IMR-90 (cell line): ENCODE results near the gene TFAP2A. TPM values are rescaled to one million over a fixed set of nuclear protein-coding genes. Genes with fewer than 3 reads are reported as not detected.
A peak's percentile ranks its signal among the peaks of the same experiment; 100 is the strongest.

Experiments
- ATAC-seq: fragments of 200-7000 bp; cut with Tn5 transposase; 2 replicates; pipeline ENCODE4 v1.9.1; 2020; ENCODE audit warnings: low read depth, mild to moderate bottlenecking, moderate library complexity
- BruUV-seq: library from RNA; stranded (reverse); fragments of 400-500 nt; replicated peaks from 2 replicates; lab custom pipeline; 2021; lab: Mats Ljungman, UMichigan
- CTCF ChIA-PET: fragments of 300-600 bp; formaldehyde crosslinking; extraction: SDS; loops from one replicate; lab custom pipeline; 2021; ENCODE audit warnings: antibody characterized with exemption; lab: Yijun Ruan, JAX
- POLR2A ChIA-PET: fragments of 300-600 bp; sonication (Branson Sonifier 250); formaldehyde crosslinking; loops from one replicate; lab custom pipeline; 2022; ENCODE audit warnings: antibody characterized with exemption; ENCODE audit not compliant: unreplicated experiment; lab: Charles Lee
- DNase-seq: peaks from one replicate; pipeline ENCODE4 v3.0.0; 2013
- H2AFZ ChIP-seq: replicated peaks from 2 replicates; pipeline ENCODE3; 2013; ENCODE audit warnings: low read length, mild to moderate bottlenecking; ENCODE audit not compliant: poor library complexity
- H2AK5ac ChIP-seq: 2 replicates; pipeline ENCODE4 v1.6.1; 2013; ENCODE audit warnings: low read depth, low read length, inconsistent platforms
- H2AK9ac ChIP-seq: replicated peaks from 2 replicates; pipeline ENCODE3; 2013; ENCODE audit warnings: mild to moderate bottlenecking, low read depth, low read length, moderate library complexity; ENCODE audit not compliant: poor library complexity
- H2BK120ac ChIP-seq: 2 replicates; pipeline ENCODE4 v1.6.1; 2013; ENCODE audit warnings: low read depth, low read length, inconsistent platforms
- H2BK15ac ChIP-seq: 3 replicates; pipeline ENCODE4 v1.6.1; 2013; ENCODE audit warnings: low read depth, low read length, inconsistent platforms
- H2BK20ac ChIP-seq: 2 replicates; pipeline ENCODE4 v1.6.1; 2013; ENCODE audit warnings: low read depth, mild to moderate bottlenecking, inconsistent platforms, low read length, moderate library complexity
- H2BK5ac ChIP-seq: 2 replicates; pipeline ENCODE4 v1.6.1; 2013; ENCODE audit warnings: mild to moderate bottlenecking, low read depth, low read length, inconsistent platforms; ENCODE audit not compliant: poor library complexity, severe bottlenecking
- H3K14ac ChIP-seq: replicated peaks from 2 replicates; pipeline ENCODE4 v1.6.1; 2013; ENCODE audit warnings: low read depth, low read length, inconsistent platforms
- H3K18ac ChIP-seq: 2 replicates; pipeline ENCODE4 v1.6.1; 2013; ENCODE audit warnings: low read depth, low read length, control low read depth
- H3K23ac ChIP-seq: 2 replicates; pipeline ENCODE4 v1.6.1; 2013; ENCODE audit warnings: low read depth, low read length, inconsistent platforms
- H3K27ac ChIP-seq: 2 replicates; pipeline ENCODE4 v1.5.1; 2013; ENCODE audit warnings: mild to moderate bottlenecking, control low read depth, low read length; ENCODE audit not compliant: insufficient read depth
- H3K27me3 ChIP-seq: 2 replicates; pipeline ENCODE4 v1.6.1; 2013; ENCODE audit warnings: low read length; ENCODE audit not compliant: control insufficient read depth, insufficient read depth
- H3K36me3 ChIP-seq: 2 replicates; pipeline ENCODE4 v1.6.1; 2013; ENCODE audit warnings: low read length, mixed read lengths; ENCODE audit not compliant: control insufficient read depth, insufficient read depth
- H3K4ac ChIP-seq: 2 replicates; pipeline ENCODE4 v1.6.1; 2013; ENCODE audit warnings: low read depth, low read length, inconsistent platforms
- H3K4me1 ChIP-seq: 2 replicates; pipeline ENCODE4 v1.6.1; 2013; ENCODE audit warnings: low read length, mixed read lengths; ENCODE audit not compliant: control insufficient read depth, insufficient read depth
- H3K4me2 ChIP-seq: 2 replicates; pipeline ENCODE4 v1.6.1; 2013; ENCODE audit warnings: low read depth, mild to moderate bottlenecking, control low read depth, low read length, moderate library complexity
- H3K4me3 ChIP-seq: 2 replicates; pipeline ENCODE4 v1.5.1; 2013; ENCODE audit warnings: low read depth, mild to moderate bottlenecking, control low read depth, low read length, moderate library complexity; ENCODE audit not compliant: insufficient read depth
- H3K56ac ChIP-seq: 2 replicates; pipeline ENCODE4 v1.6.1; 2013; ENCODE audit warnings: low read length, inconsistent platforms; ENCODE audit not compliant: insufficient read depth; ENCODE audit errors: extremely low read depth
- H3K79me1 ChIP-seq, 2 experiments: 2 replicates each; pipeline ENCODE4 v1.6.1; 2013; ENCODE audit warnings: low read length in 2 of 2, inconsistent platforms in 1 of 2, low read depth in 1 of 2
- H3K9ac ChIP-seq: 2 replicates; pipeline ENCODE4 v1.6.1; 2013; ENCODE audit warnings: low read depth, low read length, control low read depth
- H3K9me1 ChIP-seq: 2 replicates; pipeline ENCODE4 v1.6.1; 2013; ENCODE audit warnings: low read length, inconsistent platforms; ENCODE audit not compliant: insufficient read depth
- H3K9me3 ChIP-seq: 2 replicates; pipeline ENCODE4 v1.6.1; 2013; ENCODE audit warnings: low read length; ENCODE audit not compliant: control insufficient read depth, insufficient read depth
- H4K20me1 ChIP-seq: 2 replicates; pipeline ENCODE4 v1.6.1; 2013; ENCODE audit warnings: low read length, inconsistent platforms; ENCODE audit not compliant: insufficient read depth
- H4K5ac ChIP-seq: 2 replicates; pipeline ENCODE4 v1.6.1; 2013; ENCODE audit warnings: mild to moderate bottlenecking, low read depth, low read length, control low read depth
- H4K8ac ChIP-seq, 2 experiments: 2 replicates each; pipeline ENCODE4 v1.6.1; 2013; ENCODE audit warnings: low read depth in 2 of 2, low read length in 2 of 2, control low read depth in 1 of 2, inconsistent platforms in 1 of 2
- H4K91ac ChIP-seq: 2 replicates; pipeline ENCODE4 v1.6.1; 2013; ENCODE audit warnings: low read depth, low read length, inconsistent platforms; ENCODE audit not compliant: insufficient read depth
- BHLHE40 ChIP-seq: fragments of 150-350 bp; IDR thresholded peaks from 2 replicates; pipeline ENCODE4 v1.6.1; 2016; ENCODE audit warnings: mild to moderate bottlenecking, low read depth, low read length
- CEBPB ChIP-seq: IDR thresholded peaks from 2 replicates; pipeline ENCODE4 v1.6.1; 2012; ENCODE audit warnings: low read depth, low read length, improper control_type of control experiment
- CHD1 ChIP-seq: IDR thresholded peaks from 2 replicates; pipeline ENCODE4 v1.6.1; 2012; ENCODE audit warnings: low read depth, low read length, improper control_type of control experiment
- FOS ChIP-seq: fragments of 150-350 bp; IDR thresholded peaks from 2 replicates; pipeline ENCODE4 v1.6.1; 2016; ENCODE audit warnings: low read depth, low read length
- MAFK ChIP-seq: IDR thresholded peaks from 2 replicates; pipeline ENCODE4 v1.6.1; 2012; ENCODE audit warnings: low read depth, low read length, improper control_type of control experiment
- MAZ ChIP-seq: IDR thresholded peaks from 2 replicates; pipeline ENCODE4 v1.6.1; 2012; ENCODE audit warnings: low read depth, mild to moderate bottlenecking, low read length, improper control_type of control experiment, moderate library complexity, borderline replicate concordance
- MXI1 ChIP-seq: IDR thresholded peaks from 2 replicates; pipeline ENCODE4 v1.6.1; 2012; ENCODE audit warnings: low read depth, mild to moderate bottlenecking, low read length, moderate library complexity, borderline replicate concordance
- NFE2L2 ChIP-seq: fragments of 150-350 bp; IDR thresholded peaks from 2 replicates; pipeline ENCODE4 v1.6.1; 2016; ENCODE audit warnings: low read depth, mild to moderate bottlenecking, low read length
- POLR2A ChIP-seq: IDR thresholded peaks from 2 replicates; pipeline ENCODE4 v1.6.1; 2012; ENCODE audit warnings: mild to moderate bottlenecking, low read depth, low read length
- RAD21 ChIP-seq: IDR thresholded peaks from 2 replicates; pipeline ENCODE4 v1.6.1; 2012; ENCODE audit warnings: low read length, improper control_type of control experiment
- RCOR1 ChIP-seq: IDR thresholded peaks from 2 replicates; pipeline ENCODE4 v1.6.1; 2012; ENCODE audit warnings: mild to moderate bottlenecking, low read length, improper control_type of control experiment; ENCODE audit not compliant: insufficient replicate concordance
- RFX5 ChIP-seq: IDR thresholded peaks from 2 replicates; pipeline ENCODE4 v1.8.0; 2012; ENCODE audit warnings: low read depth, mild to moderate bottlenecking, low read length, moderate library complexity
- SMC3 ChIP-seq: fragments of 150-350 bp; IDR thresholded peaks from 2 replicates; pipeline ENCODE4 v1.6.1; 2016; ENCODE audit warnings: low read depth, mild to moderate bottlenecking, antibody characterized with exemption, low read length, moderate library complexity
- WGBS, 2 experiments: methylation state at CpG; one replicate each; pipeline versions ENCODE4 v1.1.5 to v1.1.7; 2013; ENCODE audit warnings: missing lambda C conversion rate in 2 of 2; ENCODE audit not compliant: insufficient read length in 1 of 2; ENCODE audit errors: extremely low coverage in 2 of 2; 5-methylcytosine and 5-hydroxymethylcytosine counted together
- dilution Hi-C: fragments of 300-500 bp; cut with HindIII; formaldehyde crosslinking; loops from one replicate; pipeline ENCODE4 v1.14.3; 2018; ENCODE audit warnings: low sequenced_read_pairs; ENCODE audit not compliant: unreplicated experiment
- in situ Hi-C: fragments of 300-500 bp; cut with MboI; formaldehyde crosslinking; loops from 3 replicates; pipeline ENCODE4 v1.14.3; 2019; ENCODE audit warnings: low sequenced_read_pairs, inconsistent platforms, mixed read lengths
- intact Hi-C: fragments of 100-400 bp; cut with micrococcal nuclease; formaldehyde crosslinking; loops from 2 replicates; pipeline ENCODE4 v1.10.0; 2022
- polyA plus RNA-seq, 3 experiments: library from polyadenylated mRNA; depleted of rRNA; stranded (reverse); fragments of >200 nt; gene quantifications; 2 replicates each; pipeline ENCODE4 v1.2.3, GENCODE V29; 2012; ENCODE audit warnings: low replicate concordance in 1 of 3
- total RNA-seq: library from RNA; depleted of rRNA; stranded (reverse); fragments of >200 nt; gene quantifications from 2 replicates; pipeline ENCODE4 v1.2.3, GENCODE V29; 2012
- TF ChIP-seq, protein P1 (sequence below): fragments of 150-350 bp; IDR thresholded peaks from 2 replicates; pipeline ENCODE4 v1.6.1; 2017; ENCODE audit warnings: mild to moderate bottlenecking, antibody characterized with exemption, low read length, low read depth
- TF ChIP-seq, protein P2 (sequence below): fragments of 150-350 bp; IDR thresholded peaks from 2 replicates; pipeline ENCODE4 v1.6.1; 2016; ENCODE audit warnings: low read depth, mild to moderate bottlenecking, low read length, moderate library complexity, borderline replicate concordance

TFAP2A gene
- total and polyA plus RNA-seq, 2 of the 4 experiments (the other 2 are of a cell fraction), result 0.72 to 7.1 TPM

DNA sequence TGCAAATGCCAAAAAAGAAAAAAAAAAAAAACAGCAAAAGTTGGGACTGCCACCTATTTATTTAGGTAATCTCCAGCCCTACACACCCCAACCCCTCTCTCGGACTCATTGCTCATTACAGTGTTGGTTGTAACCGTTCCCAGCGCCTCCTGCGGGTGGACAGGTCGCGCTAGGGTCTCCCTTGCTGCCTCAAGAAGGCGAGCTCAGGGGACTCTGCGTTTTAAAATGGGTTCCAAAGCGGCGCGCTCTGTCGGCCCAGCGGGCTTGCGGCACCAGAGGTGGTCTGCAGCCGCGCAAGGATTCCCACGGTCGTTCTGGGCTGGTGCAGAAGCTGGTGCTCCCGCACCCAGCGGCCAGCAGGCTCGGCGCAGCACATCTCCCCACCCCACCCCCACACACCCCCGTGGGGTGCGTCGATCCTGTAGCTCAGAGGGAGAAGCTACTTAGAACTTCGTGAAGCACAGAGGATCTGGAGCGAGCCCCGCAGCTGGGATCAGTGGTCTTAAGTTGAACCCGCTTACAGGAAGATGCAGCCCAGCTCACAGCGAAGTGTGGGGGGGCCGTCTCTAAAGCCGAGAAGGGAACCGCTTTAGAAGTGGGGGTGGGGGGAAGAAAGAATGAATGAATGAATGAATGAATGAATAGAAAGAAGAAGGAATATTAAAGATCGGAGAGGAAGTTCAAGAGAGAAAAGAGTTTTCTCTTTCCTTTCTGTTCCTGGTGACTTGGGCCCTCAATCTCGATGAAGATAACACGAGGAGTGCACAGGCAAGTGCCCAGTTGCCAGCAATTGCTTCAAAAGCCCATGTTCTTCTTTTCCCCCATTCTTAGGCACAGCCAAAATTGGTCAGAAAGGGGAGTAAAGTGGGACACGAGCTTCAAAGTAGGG, 780 bp downstream of the TFAP2A start:
- intact Hi-C loops, result loop anchor here (5.0 to 10.0 kb wide), 8 partner anchors 157 to 1432 kb away; no protein-coding TSS in a partner anchor
- in situ Hi-C loops, result loop anchor here (25.0 kb wide), 2 partner anchors 877 to 1977 kb away; partner anchors contain the start of gene SLC35B3
- H4K91ac ChIP-seq, result peak overlapping the region; percentile 11; the same call in 1 of the 2 replicates
- no peak for DNase-seq
- no peak overlapping the region for H2BK20ac ChIP-seq
- no peaks in the 10 kb centered on the region for H3K79me1 ChIP-seq
- peak overlapping the region; percentile 80 for H2AFZ ChIP-seq
- H3K9me3 ChIP-seq, result no peaks in the 10 kb centered on the region
- dilution Hi-C loops, result no loop called here
- peak overlapping the region; percentile 80 for H2AK9ac ChIP-seq
- peak; percentile 5; the same call in 1 of the 2 replicates for ATAC-seq
- POLR2A ChIA-PET, result no interaction called here
- H3K4ac ChIP-seq, result no peak overlapping the region
- peak overlapping the region; percentile 77 for H3K4me2 ChIP-seq
- peak overlapping the region; percentile 48; the same call in 1 of the 2 replicates for H3K14ac ChIP-seq
- no peak overlapping the region; the same call in 1 of the 2 replicates for H3K56ac ChIP-seq
- no peak overlapping the region for H4K8ac ChIP-seq
- H3K27me3 ChIP-seq, result peaks cover 91% of the 10 kb centered on the region
- H3K36me3 ChIP-seq, result peaks cover 3% of the 10 kb centered on the region; the same call in 1 of the 2 replicates
- no peak overlapping the region for H3K18ac ChIP-seq
- no peaks in the 10 kb centered on the region for H3K9me1 ChIP-seq
- H3K4me1 ChIP-seq, result no peaks in the 10 kb centered on the region; the same call in 1 of the 2 replicates
- no peak overlapping the region for H2BK120ac ChIP-seq
- H3K4me3 ChIP-seq, result peak overlapping the region; percentile 67
- WGBS, 2 experiments, result 100% methylated on average over 1 of the region's 37 CpGs; no CpG with 5 or more reads in 1 of the 2 experiments
- H3K27ac ChIP-seq, result peak overlapping the region; percentile 1; the same call in 1 of the 2 replicates
- H4K5ac ChIP-seq, result no peak overlapping the region
- no TSS peak for BruUV-seq
- H2BK5ac ChIP-seq, result no peak overlapping the region
- no peak overlapping the region for H2AK5ac ChIP-seq
- CTCF ChIA-PET, result interaction anchor here (0.6 to 1.5 kb wide), 7 partner anchors 10 to 1431 kb away, joined by 3 to 6 read pairs (median 4); no protein-coding TSS in a partner anchor
- peak overlapping the region; percentile 74 for H3K9ac ChIP-seq
- H3K23ac ChIP-seq, result peak overlapping the region; percentile 25
- H2BK15ac ChIP-seq, result no peak overlapping the region
- H4K20me1 ChIP-seq, result no peaks in the 10 kb centered on the region
- TF ChIP-seq RFX5 (no peak), SMC3 (no peak), MAFK (no peak), CHD1 (no peak), BHLHE40 (no peak), CEBPB (no peak), FOS (no peak), RCOR1 (no peak), POLR2A (no peak), MXI1 (no peak), MAZ (no peak), RAD21 (no peak), NFE2L2 (no peak)
- TF ChIP-seq, protein P1, sequence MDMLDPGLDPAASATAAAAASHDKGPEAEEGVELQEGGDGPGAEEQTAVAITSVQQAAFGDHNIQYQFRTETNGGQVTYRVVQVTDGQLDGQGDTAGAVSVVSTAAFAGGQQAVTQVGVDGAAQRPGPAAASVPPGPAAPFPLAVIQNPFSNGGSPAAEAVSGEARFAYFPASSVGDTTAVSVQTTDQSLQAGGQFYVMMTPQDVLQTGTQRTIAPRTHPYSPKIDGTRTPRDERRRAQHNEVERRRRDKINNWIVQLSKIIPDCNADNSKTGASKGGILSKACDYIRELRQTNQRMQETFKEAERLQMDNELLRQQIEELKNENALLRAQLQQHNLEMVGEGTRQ, result no peak
- TF ChIP-seq, protein P2, sequence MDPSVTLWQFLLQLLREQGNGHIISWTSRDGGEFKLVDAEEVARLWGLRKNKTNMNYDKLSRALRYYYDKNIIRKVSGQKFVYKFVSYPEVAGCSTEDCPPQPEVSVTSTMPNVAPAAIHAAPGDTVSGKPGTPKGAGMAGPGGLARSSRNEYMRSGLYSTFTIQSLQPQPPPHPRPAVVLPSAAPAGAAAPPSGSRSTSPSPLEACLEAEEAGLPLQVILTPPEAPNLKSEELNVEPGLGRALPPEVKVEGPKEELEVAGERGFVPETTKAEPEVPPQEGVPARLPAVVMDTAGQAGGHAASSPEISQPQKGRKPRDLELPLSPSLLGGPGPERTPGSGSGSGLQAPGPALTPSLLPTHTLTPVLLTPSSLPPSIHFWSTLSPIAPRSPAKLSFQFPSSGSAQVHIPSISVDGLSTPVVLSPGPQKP, result no peak
